ENCODE results near the gene DCXR.
A peak's percentile ranks its signal among the peaks of the same experiment; 100 is the strongest.

DCXR gene

GRCh38 chr17:82037092-82037888, at the start of gene DCXR:
Gene DCXR (minus strand): TSS chr17:82037697. CDS start chr17:82037682, 15 bp downstream.
- peak; percentile 82 to 97 for DNase-seq (ENCODE audit: low read depth in 2 of 2)

DNA sequence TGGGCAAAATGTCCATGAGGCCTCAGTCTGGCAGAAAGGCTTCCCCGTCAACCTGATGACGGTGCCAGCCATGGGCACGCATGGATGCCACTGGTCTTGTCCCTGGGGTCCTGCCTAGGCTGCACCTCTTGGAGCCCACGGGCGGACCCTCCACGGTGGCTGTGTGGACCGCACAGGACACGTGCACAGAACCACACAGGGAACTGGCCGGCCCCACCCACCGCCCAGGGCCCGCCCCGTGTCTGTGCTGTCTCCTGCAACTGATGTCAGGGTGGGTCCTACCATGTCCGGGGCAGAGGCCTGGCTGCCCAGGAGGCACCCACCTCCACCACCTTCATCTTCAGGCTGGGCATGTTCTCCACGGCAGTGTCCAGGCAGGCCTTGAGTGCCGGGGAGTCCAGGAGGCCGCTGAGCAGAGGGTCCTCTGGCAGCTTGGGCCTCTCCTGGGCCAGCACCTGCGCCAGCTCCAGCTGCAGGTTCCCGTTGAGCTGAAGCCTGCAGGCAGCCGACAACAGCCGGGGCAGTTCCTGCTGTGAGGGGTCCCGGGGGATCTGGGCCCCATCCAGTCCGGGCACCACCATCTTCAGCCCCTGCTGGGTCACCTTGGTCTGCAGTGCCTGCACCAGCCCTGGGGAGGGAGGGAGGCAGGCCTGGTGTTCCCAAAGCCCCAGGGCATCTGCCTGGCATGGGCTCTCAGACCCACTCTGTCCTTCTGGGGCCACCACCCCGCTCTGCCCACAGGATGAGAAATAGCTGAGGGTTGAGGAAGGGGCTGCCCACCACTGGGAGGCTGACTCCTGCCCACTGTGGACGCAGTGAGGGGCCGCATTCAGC, 48.7 kb upstream of the DCXR start:
- no peak for DNase-seq (ENCODE audit: low read depth in 2 of 2)

- no peak for DNase-seq (ENCODE audit: low read depth in 2 of 2)
Measured at GRCh38 chr17:82085031-82085861, 47.7 kb upstream of the DCXR start.

GRCh38 chr17:82084373-82085030, 47.0 kb upstream of the DCXR start:
- DNase-seq (ENCODE audit: low read depth in 2 of 2) = no peak

GRCh38 chr17:82083533-82084359, 46.2 kb upstream of the DCXR start:
- no peak for DNase-seq (ENCODE audit: low read depth in 2 of 2)

- no peak for DNase-seq (ENCODE audit: low read depth in 2 of 2)
Measured at GRCh38 chr17:82083009-82083408, 45.5 kb upstream of the DCXR start.

- DNase-seq (ENCODE audit: low read depth in 2 of 2) = no peak
Measured at GRCh38 chr17:82082456-82082855, 45.0 kb upstream of the DCXR start.

DNA sequence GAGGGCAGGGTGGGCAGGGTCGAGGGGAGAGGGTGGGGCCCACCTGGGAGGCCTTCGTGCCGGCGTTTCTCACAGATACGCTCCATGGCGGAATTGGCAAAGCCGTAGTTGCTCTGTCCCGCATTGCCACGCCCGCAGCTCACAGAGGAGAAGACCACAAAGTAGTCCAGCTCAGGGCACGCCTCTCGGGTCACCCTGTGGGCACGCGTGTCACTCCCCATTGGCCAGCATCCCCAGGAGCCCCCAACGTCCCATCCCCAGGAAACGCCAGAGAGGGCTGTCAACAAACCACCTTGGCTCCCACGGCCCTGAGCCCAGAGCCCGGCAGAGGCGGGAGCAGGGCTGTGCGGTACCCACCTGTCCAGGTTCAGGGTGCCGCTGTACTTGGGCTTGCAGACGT, 44.5 kb upstream of the DCXR start:
- DNase-seq (ENCODE audit: low read depth in 2 of 2) = no peak

DNA sequence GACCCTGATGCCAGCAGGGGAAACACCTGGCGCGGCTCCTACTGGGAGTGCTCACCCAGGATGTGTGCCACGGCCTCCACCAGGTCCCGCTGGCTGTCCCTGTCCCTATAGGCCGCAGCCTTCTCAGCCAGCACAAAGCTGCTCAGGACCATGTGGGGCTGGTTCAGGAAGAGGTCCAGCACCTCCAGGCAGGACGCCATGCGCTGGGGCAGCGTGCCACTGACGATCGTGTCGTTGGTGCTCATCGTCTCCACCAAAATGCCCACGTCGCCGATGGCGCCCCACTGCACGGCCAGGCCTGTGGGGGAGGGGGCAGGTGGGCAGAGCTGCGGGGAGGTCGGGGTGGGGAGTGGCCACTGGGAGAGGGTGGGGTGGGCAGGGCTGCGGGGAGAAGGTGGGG, 44.0 kb upstream of the DCXR start:
- no peak for DNase-seq (ENCODE audit: low read depth in 2 of 2)

DNA sequence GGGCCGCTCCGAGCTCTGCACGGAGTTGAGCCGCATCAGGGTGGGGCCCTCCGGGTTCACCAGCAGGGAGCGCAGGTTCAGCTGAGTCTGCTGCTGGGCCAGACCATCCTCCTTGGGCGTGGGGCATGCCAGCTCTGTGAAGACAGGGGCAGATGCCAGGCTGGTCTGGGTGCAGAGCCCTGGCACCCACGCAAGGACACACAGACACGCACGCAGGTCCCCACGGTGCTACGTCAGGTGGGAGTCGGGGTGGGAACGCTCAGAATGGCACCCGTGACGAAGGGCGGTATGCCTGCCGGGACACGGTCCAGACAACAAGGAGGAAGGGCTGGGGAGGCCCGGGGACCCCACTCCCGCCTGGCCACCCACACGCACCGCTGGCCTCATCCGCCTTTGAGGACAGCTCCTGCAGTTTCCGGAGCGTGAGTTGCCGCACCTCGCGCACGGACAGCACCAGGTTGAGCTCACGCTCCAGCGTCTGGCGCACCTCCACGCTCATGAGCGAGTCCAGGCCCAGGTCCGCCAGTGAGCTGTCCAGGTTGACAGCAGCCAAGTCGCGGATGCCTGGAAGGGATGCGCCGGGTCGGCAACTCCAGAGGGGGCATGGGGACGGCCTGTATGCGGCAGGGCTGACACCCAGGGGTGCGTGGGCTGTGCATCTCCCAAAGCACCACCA, 43.4 kb upstream of the DCXR start:
- no peak for DNase-seq (ENCODE audit: low read depth in 2 of 2)

DNA sequence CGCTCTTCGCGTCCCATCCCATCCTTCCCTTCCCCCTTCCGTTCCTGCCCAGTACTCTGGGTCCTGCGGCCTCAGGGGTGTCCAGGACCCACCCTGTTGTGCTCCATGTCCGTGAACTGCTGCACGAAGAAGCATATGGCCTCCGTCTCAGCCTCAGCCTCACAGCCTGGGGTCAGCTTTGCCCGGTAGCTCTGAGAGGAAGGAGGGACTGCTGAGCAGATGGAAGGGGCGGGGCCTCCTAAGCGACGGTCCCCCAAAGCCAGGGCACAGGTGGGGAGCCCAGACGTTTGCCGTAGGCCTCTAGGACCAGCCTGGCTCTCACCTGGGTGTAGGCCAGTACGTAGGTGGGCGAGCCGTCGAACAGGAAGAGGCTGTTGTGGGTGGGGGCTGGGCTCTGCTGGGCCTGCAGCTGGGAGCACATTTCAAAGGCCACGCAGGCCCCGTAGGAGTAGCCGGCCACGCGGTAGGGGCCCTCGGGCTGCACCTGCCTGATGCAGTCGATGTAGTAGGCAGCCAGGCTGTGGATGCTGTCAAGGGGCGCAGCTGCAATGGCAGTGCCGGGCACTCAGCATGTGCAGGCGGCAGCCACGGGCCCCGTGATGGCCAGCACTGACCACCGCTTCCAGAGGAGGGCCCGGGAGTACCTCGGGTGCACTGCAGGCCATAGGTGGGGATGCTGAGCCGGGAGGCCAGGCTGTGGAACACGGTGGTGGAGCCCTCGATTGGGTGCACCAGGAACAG, 42.7 kb upstream of the DCXR start:
- no peak for DNase-seq (ENCODE audit: low read depth in 2 of 2)

DNA sequence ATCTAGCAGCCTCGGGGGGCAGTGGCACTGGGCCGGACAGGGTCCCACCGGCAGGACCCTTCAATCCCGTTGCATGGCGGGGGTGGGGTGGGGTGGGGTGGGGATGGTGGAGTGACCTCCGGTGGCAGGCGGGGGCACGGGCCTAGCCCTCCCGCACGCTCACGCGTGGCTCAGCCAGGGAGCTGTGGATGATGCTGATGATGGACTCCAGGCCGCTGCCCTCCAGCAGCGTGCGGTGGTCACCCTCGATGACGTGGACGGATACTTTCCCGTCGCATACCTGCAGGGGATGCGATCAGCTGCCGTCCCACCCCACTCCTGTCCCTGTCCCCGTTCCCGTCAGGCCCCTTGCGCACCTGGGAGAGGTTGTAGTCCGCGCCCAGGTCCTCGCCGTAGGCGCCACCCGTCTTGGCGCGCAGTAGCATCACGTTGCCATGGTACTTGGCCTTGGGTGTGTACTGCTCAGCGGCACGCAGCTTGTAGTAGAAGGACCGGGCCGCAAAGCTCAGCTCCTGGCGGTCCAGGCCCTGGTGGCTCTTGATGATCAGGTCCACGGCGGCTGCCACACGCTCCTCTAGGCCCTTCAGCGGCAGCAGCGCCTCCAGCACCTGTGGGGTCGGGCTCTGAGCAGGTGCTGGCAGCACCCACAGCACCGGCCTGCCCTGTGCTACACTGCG, 41.6 kb upstream of the DCXR start:
- no peak for DNase-seq (ENCODE audit: low read depth in 2 of 2)

GRCh38 chr17:82078433-82078832, 40.9 kb upstream of the DCXR start:
- no peak for DNase-seq (ENCODE audit: low read depth in 2 of 2)

DNA sequence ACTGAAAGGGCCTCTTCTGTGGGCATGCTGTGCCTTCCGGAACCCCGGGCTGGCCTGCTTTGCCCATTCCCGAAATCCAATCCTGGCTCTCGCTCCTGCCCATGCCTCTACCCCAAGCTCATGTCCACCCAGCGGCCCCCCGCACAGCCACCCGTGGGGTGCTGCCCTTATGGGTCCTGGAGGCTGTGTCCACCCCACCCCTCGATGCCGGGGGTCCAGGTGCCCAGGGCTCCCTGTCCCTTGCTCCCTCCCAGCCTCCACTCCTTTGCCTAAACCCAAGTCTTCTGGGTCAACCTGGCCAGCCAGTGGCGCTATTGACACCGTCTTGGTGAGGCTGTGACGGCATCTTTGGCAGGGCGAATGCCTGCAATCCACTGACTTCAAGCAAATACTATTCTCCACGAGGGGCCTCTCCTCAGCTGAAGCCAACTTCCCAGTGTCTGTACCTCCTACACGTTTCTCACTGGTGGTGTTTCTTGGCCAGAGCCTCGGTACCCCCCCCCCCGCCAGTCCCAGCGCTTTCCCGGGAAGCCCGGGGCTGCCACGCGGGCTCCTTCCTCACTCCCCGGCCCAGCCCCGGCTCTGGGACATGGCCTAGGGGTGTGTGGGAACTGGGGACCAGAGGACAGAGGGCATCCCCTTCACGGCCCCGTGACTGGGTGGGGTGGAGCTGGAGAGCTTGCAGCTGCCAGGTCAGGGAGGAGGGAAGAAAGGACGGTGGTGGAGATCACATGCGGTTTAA, 40.3 kb upstream of the DCXR start:
- DNase-seq (ENCODE audit: low read depth in 2 of 2) = no peak

- no peak for DNase-seq (ENCODE audit: low read depth in 2 of 2)
Measured at GRCh38 chr17:82076785-82077591, 39.5 kb upstream of the DCXR start.

GRCh38 chr17:82076018-82076784, 38.7 kb upstream of the DCXR start:
- no peak for DNase-seq (ENCODE audit: low read depth in 2 of 2)
